Omental fat pad (tissue), 4 donors: Measurements from ENCODE around the gene PTMA. TPM values are rescaled to one million over a fixed set of nuclear protein-coding genes. Genes with fewer than 3 reads are reported as not detected.
"Not testable (repeated sequence)": the region's sequence is repeated elsewhere in the genome, so short reads cannot be mapped to it uniquely, and the experiment has no call there.

ENCODE experiments used
- ATAC-seq: fragments of 150-250 bp; one replicate; pipeline ENCODE4 v1.9.1; 2016; ENCODE audit warnings: mild to moderate bottlenecking, moderate library complexity; ENCODE audit not compliant: low FRiP score
- DNase-seq: peaks from one replicate; pipeline ENCODE4 v3.0.0-alpha.2; 2019; ENCODE audit warnings: low spot score
- total RNA-seq, 4 donors: library from RNA; depleted of rRNA; stranded (reverse); fragments of >200 nt; gene quantifications; one replicate each; pipeline ENCODE4 v1.1.0, GENCODE V29; 2016
- TF ChIP-seq, protein P1 (sequence below), 3 donors: fragments of 450-650 bp; IDR thresholded peaks; one replicate each; pipeline ENCODE4 v1.5.1; 2016 to 2017; ENCODE audit warnings: antibody characterized with exemption in 3 of 3, mild to moderate bottlenecking in 3 of 3, moderate library complexity in 2 of 3

PTMA gene
- total RNA-seq, 4 donors from 2014 or later, result 757 to 1,307 (median 926) TPM

DNA sequence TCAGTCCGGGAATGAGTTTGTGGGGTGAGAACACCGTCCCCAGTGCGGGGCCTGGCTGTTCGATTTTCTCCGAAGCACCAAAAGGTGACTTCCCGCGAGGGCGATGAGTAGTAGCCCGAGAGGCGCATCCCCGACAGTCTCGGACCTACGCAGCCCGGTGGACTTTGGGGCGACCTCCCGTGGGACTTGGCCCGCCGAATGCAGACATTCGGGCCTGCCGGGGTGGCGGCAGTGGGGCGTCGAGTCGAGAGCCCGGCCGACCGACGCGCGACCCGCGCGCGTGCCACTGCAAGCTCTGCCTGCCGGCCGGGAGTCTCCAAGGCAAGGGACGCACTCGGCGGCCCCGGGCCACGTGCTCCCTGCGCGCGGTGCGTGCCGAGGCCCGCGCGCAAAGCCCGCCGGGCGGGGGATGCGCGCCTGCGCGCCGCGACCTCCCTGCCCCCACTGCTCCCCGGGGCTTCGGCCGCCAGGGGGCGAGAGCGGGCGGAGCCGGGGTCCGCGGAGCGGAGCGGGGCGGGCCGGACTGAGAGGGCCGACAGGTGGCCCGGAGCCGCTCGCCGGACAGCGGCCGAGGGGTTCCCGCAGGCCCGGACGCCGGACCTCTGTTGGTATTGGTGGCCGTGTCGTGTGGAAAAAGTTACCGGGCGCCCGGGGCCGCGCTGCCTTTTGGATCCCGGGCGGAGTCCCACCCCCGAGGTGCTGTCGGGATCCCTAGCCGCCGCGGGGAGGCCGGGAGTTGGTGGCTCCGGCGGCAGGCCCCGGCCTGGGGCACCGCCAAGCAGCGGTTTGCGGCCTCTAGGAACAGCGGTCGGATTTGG, 1.9 kb downstream of the PTMA start:
- TF ChIP-seq, protein P1, sequence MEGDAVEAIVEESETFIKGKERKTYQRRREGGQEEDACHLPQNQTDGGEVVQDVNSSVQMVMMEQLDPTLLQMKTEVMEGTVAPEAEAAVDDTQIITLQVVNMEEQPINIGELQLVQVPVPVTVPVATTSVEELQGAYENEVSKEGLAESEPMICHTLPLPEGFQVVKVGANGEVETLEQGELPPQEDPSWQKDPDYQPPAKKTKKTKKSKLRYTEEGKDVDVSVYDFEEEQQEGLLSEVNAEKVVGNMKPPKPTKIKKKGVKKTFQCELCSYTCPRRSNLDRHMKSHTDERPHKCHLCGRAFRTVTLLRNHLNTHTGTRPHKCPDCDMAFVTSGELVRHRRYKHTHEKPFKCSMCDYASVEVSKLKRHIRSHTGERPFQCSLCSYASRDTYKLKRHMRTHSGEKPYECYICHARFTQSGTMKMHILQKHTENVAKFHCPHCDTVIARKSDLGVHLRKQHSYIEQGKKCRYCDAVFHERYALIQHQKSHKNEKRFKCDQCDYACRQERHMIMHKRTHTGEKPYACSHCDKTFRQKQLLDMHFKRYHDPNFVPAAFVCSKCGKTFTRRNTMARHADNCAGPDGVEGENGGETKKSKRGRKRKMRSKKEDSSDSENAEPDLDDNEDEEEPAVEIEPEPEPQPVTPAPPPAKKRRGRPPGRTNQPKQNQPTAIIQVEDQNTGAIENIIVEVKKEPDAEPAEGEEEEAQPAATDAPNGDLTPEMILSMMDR (IDR thresholded peaks at IDR 0.05), result peak in 2 of 3 donors; percentile 94 to 99
- ATAC-seq (peak; percentile 25), DNase-seq (peak; percentile 49)

DNA sequence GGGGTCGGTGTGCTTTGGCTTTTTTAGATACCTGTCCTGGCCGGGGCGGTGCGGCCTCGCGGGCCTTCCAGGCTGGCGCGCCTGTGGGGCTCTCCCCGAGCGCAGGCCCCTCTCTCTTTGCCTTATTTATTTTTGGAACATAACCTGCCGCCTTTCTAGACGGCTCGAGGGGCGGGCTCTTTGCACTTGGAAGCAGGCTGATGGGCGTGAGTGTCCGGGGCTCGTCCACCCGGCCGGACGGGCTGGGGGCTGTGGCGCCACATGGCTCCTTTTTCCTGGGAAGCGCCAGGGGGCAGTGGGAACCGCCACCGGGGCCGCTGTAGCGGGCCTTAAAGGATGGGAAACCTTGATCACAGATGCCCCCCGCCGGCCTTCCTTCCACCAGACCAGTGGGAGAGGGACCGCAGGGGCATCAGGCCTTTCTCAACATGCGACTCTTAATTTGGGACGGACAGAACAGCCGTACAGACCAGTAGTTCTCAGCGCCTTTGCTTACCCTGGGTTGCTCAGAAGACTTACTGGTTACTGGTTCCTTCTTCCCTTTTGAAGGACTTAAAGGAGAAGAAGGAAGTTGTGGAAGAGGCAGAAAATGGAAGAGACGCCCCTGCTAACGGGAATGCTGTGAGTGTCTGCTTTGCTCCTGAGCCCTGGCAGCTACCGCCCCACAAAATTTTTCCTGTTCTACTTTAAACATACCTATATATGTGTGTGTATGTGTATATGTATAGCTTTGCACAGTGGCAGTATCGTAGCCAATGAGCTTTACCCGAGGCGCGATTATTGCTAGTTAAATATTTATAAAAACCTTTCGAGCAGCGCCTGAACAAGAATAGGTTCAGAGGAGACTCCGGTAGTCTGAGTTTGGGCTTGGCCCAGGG, 2.7 kb downstream of the PTMA start:
- DNase-seq, result no peak
- no peak for ATAC-seq
- TF ChIP-seq, protein P1 (IDR thresholded peaks at IDR 0.05), result no peak

DNA sequence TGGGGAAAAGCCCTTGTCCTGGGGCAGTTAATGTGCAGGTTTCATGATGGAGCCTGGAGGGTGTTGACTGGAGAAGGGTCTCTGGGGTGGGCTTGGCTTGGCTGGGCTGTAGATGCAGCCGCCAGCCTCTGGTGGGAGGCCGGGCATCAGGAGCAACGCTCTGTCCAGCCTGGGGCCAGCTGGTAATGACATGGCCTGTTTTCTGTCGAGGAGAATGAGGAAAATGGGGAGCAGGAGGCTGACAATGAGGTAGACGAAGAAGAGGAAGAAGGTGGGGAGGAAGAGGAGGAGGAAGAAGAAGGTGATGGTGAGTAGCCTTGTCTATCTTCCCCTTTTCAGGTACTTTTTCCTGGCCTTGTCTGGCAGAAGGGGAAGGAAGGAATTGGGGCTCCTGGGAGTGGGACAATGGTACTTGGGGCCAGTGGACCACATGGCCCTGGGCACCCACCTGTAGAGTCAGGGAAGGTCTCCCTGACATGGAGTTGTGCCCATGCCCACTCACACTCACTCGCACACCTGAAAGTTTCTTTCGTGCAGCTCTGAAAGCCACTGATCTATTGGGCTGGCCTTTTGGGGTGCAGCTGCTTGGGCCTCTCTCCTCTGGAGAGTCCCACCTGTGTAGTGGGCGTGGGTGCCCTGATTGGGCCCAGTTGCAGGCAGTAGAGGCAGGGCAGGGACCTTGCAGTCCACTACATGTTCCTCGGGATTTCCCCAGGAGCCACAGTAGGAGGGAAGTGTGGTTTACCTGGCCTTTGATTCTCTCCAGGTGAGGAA, 3.5 kb downstream of the PTMA start:
- ATAC-seq (no peak), DNase-seq (no peak)
- TF ChIP-seq, protein P1 (IDR thresholded peaks at IDR 0.05), result no peak

DNA sequence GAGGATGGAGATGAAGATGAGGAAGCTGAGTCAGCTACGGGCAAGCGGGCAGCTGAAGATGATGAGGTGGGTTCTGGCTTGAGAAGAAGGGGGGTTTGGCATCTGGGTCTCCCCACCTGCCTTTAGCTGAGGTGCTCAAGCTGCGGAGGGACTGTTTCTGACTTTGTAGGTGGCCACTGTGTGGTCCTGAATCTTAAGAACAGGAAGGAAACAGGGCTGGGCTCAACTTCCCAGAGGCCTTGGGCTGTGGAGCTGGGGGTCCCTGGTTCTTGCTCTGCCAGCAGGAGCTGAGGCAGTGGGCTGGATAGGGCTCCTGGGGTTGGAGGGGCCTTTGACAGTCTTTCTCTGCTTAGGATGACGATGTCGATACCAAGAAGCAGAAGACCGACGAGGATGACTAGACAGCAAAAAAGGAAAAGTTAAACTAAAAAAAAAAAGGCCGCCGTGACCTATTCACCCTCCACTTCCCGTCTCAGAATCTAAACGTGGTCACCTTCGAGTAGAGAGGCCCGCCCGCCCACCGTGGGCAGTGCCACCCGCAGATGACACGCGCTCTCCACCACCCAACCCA, 4.2 kb downstream of the PTMA start:
- DNase-seq, ATAC-seq: not testable (repeated sequence)

DNA sequence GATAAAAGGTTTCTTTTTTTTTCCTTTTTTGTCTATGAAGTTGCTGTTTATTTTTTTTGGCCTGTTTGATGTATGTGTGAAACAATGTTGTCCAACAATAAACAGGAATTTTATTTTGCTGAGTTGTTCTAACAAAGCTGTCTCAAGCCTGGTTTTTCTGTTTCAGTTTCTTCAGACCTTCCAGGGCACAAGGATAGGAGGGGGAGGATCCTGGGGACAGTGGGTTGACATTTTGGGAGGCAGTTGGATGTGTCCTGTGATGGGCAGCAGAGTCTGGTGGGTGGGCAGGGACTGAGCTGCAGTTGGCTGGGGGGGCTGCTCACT, 5.0 kb downstream of the PTMA start:
- not testable (repeated sequence) for DNase-seq, ATAC-seq

DNA sequence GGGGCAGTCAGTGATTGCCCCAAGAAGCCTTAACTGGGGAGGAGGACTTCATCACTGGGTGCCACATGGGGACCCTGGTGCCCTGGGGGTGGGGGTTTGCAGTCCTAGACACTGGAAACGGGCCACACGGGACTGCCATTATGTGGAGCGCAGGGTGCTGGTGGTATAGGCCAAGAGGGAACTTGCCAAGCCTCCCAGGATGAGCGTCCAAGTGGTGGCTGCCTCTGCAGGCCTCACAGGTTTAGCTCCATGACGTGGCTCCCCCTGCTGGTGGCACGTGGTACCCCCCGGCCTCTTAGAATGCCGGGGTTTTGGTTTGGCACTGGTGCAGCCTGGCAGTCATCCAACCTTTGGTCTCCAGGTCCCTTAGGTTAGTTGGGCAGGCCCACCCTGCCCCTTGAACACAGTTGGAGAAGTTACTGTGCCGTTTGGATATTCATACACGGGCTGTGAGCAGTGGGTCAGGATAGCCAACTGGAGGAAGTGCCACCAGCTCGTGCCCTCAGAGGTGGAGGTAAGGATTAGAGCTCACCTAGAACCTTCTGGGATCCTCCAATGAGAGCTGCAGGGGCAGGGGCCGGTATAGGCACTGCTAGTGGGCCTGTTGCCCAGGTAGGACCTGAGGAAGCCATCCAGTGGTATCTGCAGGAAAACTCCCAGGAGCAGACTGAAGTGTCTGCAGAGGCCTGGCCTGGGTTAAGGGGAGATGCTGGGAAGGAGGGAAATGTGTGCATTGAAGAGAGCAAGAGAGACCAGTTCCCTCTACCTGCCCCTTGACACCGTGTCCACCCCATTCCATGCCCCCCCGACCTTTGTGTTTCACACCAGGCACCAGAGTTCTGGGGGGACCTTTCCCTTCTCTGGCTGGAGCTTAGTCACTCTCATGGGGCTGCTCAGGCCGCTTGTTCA, 5.7 kb downstream of the PTMA start:
- ATAC-seq (peak; percentile 34), DNase-seq (peak; percentile 95)
- TF ChIP-seq, protein P1 (IDR thresholded peaks at IDR 0.05), result peak in 2 of 3 donors; percentile 68 to 82
